ENCODE results near the gene HSPA1L. TPM values are rescaled to one million over a fixed set of nuclear protein-coding genes. Genes with fewer than 3 reads are reported as not detected.

HSPA1L gene
- total and polyA plus RNA-seq, 10 of the 15 experiments (the other 5 are each of a cell fraction or from before 2014, with no cell fraction given), result 0.69 to 2.5 (median 1.5) TPM

- no peak for TF ChIP-seq SUPT20H (IDR thresholded peaks at IDR 0.05; ENCODE audit: borderline replicate concordance, control insufficient read depth, low read depth, low read length)
- TF ChIP-seq LARP7 (IDR thresholded peaks at IDR 0.05), result peak; percentile 54
- no peak for TF ChIP-seq E2F4 (IDR thresholded peaks at IDR 0.05; ENCODE audit: low read depth, low read length)
- TF ChIP-seq BCL11A (IDR thresholded peaks at IDR 0.05; ENCODE audit: low read depth, low read length), result no peak
- peak; percentile 74 for TF ChIP-seq NR2F1 (conservative IDR thresholded peaks at IDR 0.05)
- TF ChIP-seq NBN (IDR thresholded peaks at IDR 0.05), result peak; percentile 75; the same call in 1 of the 2 replicates
- peak; percentile 54 for TF ChIP-seq SP1 (IDR thresholded peaks at IDR 0.05; ENCODE audit: low read depth, low read length)
- TF ChIP-seq CEBPZ (IDR thresholded peaks at IDR 0.05; ENCODE audit: low read depth, low read length), result no peak
- no peak for TF ChIP-seq MXI1 (IDR thresholded peaks at IDR 0.05; ENCODE audit: low read depth, low read length)
- peak; percentile 72; the same call in 1 of the 2 replicates for TF ChIP-seq SMARCA5 (IDR thresholded peaks at IDR 0.05)
- TF ChIP-seq ZNF384 (IDR thresholded peaks at IDR 0.05; ENCODE audit: borderline replicate concordance, low read depth, low read length), result no peak
- TF ChIP-seq ZNF24 (IDR thresholded peaks at IDR 0.05), result no peak
- TF ChIP-seq GABPA (IDR thresholded peaks at IDR 0.05; ENCODE audit: low read depth), result no peak
- 0 out of 2 replicates have a peak, but pooled peaks have one; percentile 42 for TF ChIP-seq CBFB (IDR thresholded peaks at IDR 0.05; ENCODE audit: low read depth)
- peak; percentile 93 for TF ChIP-seq SPI1 (IDR thresholded peaks at IDR 0.05; ENCODE audit: borderline replicate concordance, insufficient read depth, low read depth, low read length)
- TF ChIP-seq ELK1 (IDR thresholded peaks at IDR 0.05; ENCODE audit: low read depth, low read length), result peak; percentile 31; the same call in 1 of the 2 replicates
- TF ChIP-seq ZNF687 (IDR thresholded peaks at IDR 0.05), result peak; percentile 69; the same call in 1 of the 2 replicates
- TF ChIP-seq IRF4 (IDR thresholded peaks at IDR 0.05; ENCODE audit: low read depth, low read length), result no peak
These were observed 8.4 kb downstream of the HSPA1L start, which contains the start of gene LSM2 (continued) for GRCh38 chr6:31806470-31807272.

Measured in GM12878 (cell line).